GM10266 (cell line): ENCODE measurements around the gene ZBTB16.

Experiments
- DNase-seq: peaks from one replicate; pipeline ENCODE4 v3.0.0; 2012; ENCODE audit errors: extremely low spot score
- TF ChIP-seq, protein P1 (sequence below): IDR thresholded peaks from 2 replicates; pipeline ENCODE4 v1.5.1; 2012; ENCODE audit warnings: mild to moderate bottlenecking, low read depth; ENCODE audit not compliant: control insufficient read depth, insufficient read depth; ENCODE audit errors: missing control alignments

ZBTB16 gene

GRCh38 chr11:114219559-114220349 lies 160.2 kb downstream of the ZBTB16 start:
- DNase-seq: no peak
- TF ChIP-seq, protein P1, sequence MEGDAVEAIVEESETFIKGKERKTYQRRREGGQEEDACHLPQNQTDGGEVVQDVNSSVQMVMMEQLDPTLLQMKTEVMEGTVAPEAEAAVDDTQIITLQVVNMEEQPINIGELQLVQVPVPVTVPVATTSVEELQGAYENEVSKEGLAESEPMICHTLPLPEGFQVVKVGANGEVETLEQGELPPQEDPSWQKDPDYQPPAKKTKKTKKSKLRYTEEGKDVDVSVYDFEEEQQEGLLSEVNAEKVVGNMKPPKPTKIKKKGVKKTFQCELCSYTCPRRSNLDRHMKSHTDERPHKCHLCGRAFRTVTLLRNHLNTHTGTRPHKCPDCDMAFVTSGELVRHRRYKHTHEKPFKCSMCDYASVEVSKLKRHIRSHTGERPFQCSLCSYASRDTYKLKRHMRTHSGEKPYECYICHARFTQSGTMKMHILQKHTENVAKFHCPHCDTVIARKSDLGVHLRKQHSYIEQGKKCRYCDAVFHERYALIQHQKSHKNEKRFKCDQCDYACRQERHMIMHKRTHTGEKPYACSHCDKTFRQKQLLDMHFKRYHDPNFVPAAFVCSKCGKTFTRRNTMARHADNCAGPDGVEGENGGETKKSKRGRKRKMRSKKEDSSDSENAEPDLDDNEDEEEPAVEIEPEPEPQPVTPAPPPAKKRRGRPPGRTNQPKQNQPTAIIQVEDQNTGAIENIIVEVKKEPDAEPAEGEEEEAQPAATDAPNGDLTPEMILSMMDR: no peak

GRCh38 chr11:114221037-114221436 lies 161.5 kb downstream of the ZBTB16 start:
- no peak for DNase-seq
- TF ChIP-seq, protein P1: no peak

- TF ChIP-seq, protein P1: no peak
- DNase-seq: no peak
Measured at GRCh38 chr11:114225661-114226060, 166.2 kb downstream of the ZBTB16 start.

GRCh38 chr11:114226356-114226755 lies 166.8 kb downstream of the ZBTB16 start:
- TF ChIP-seq, protein P1: no peak
- DNase-seq: no peak

DNA sequence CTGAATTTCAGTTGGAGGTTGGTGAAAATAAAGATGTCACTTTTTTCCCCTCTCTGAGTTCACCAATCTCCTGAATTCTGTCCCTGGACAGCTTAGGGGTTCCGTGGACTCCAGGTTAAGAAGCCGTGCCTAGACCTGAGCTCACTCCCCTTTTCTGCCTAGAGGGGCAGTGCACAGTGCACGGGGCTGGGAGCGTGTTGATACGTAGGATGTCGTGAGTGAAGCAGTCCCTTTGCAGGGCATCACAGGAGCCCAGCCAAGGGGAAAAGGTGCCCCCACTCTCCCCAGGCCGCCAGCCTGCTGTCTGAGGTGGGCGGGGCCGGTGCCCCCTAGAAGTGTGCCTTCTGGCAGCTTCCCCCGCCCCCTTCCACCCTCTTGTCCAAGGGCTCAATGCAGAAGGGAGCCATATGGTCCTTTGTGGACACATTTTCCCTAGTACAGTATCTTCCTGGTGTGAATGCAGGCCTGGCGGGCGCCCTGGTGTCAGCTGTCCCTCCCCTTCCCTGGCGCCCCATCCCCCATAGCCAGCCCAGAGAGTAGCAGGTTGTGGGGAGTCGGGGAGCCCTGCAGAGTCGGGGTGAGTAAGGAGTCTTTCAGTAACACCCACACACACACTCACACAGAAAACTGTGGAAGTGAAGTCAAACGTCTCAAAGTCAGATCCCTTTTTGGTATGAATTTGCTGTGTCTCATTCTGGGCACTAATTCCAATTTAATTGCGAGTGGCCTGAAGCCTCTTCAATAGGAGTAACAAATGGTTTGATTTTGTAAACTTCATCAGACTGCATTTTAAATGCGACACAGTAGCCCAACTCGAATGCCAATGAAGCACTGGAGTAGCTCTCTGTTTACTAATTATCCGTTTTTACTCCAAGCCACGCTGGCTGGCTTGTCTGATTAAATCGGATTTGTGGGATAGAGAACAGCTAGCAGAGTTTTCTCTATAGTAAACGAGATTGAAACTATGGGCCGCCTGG lies 169.2 kb downstream of the ZBTB16 start:
- TF ChIP-seq, protein P1: no peak
- DNase-seq: no peak

- no peak for DNase-seq
- TF ChIP-seq, protein P1: no peak
Measured at GRCh38 chr11:114230031-114230704, 170.7 kb downstream of the ZBTB16 start.
